GM20000 (cell line): ENCODE results near the gene NHEJ1.

Experiments
- DNase-seq: peaks from one replicate; pipeline ENCODE4 v3.0.0; 2012; ENCODE audit warnings: low spot score
- TF ChIP-seq, protein P1 (sequence below): IDR thresholded peaks from 2 replicates; pipeline ENCODE4 v1.5.1; 2012; ENCODE audit warnings: mild to moderate bottlenecking, control low read depth; ENCODE audit errors: extremely low read depth, missing control alignments

Gene NHEJ1

DNA sequence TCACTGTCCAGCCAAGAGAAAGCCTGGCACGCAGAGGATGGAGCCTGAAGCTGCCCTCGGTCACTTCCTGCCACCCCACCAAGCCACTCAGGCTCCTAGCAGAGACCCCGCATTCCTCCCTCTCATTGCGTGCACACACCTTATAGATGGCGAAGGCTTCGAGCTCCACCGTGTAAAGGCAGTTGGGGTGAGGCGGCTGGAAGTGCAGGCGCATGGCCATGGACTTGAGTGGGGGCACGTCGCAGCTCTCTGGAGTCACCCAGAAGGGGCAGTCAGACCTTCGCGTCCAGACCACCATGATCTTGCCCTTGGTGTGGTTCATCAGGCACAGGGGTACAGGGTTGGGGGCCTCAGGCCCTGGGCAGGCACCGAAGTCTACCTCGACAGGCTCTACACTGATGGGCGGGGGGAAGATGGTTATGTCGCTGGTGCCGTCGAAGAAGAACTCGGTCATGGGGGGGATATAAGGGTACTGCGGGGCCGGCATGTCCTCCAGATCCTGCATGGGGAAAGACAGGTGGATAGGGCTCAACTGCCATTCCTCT lies 133.0 kb downstream of the NHEJ1 start:
- TF ChIP-seq, protein P1, sequence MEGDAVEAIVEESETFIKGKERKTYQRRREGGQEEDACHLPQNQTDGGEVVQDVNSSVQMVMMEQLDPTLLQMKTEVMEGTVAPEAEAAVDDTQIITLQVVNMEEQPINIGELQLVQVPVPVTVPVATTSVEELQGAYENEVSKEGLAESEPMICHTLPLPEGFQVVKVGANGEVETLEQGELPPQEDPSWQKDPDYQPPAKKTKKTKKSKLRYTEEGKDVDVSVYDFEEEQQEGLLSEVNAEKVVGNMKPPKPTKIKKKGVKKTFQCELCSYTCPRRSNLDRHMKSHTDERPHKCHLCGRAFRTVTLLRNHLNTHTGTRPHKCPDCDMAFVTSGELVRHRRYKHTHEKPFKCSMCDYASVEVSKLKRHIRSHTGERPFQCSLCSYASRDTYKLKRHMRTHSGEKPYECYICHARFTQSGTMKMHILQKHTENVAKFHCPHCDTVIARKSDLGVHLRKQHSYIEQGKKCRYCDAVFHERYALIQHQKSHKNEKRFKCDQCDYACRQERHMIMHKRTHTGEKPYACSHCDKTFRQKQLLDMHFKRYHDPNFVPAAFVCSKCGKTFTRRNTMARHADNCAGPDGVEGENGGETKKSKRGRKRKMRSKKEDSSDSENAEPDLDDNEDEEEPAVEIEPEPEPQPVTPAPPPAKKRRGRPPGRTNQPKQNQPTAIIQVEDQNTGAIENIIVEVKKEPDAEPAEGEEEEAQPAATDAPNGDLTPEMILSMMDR: no peak
- no peak for DNase-seq

DNA sequence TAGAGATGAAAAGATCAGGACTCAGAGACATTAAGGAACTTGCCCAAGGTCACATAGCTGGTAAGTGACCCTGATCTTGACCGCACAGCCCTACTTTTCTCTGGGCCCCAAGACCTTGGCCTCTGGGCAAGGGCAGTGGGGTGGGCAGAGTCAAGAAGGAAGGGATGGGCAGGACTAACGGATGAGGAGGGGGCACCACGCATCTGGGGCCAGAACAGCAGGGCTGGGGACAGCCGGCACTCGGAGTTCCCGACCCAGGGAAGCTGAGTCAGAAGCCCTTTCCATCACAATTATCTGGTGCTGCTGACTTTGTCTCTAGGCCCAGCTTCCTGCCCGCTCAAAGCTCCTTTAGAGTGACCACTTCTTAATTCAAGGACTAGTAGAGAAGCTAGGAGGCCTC lies 133.7 kb downstream of the NHEJ1 start:
- no peak for DNase-seq
- TF ChIP-seq, protein P1: no peak

DNA sequence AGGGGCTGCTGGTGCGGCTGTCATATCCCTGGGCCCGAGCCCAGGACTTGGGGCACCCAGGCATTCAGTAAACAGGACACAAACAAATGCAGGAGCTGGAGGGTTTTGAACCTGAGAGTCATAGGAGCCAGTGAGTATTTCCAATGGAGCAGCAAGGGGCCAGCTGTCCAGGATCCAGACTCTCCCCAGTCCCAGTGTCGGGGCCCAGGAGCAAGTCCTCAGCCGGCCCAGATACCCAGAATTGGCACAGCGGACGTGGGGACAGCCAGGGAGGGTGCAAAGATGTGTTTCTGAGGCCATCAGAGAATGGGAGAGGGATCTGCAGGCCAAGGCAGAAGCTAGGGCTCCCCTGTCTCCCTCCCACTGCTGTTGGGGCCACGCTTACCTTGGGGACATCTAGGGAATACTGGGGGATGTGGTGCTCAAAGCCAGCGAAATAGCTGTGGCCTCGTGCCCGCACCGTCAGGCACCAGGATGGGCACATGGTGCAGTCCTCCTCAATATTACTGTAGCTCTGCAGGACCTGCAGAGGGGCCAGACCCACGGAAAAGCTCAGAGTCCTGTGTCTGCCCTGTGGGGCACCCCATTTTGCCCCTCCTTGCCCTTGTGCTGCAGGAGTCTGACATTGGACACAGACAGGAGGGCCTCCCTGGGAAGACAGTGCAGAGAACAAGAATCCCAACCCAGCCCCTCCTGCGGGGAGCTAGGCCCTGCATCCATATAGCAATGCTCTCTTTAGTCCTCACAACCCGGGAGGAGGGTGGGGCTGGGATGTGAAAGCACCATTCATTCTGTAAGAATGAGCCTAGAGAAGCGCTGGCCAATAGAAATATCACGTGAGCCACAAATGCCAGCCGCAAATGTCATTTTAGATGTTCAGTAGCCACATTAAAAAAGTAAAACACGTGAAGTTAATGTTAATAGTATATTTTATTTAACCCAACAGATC lies 134.7 kb downstream of the NHEJ1 start:
- TF ChIP-seq, protein P1: no peak
- no peak for DNase-seq
